ENCODE data around the gene DCST2.
"Not testable (repeated sequence)": the region's sequence is repeated elsewhere in the genome, so short reads cannot be mapped to it uniquely, and the experiment has no call there.

Gene DCST2

DNA sequence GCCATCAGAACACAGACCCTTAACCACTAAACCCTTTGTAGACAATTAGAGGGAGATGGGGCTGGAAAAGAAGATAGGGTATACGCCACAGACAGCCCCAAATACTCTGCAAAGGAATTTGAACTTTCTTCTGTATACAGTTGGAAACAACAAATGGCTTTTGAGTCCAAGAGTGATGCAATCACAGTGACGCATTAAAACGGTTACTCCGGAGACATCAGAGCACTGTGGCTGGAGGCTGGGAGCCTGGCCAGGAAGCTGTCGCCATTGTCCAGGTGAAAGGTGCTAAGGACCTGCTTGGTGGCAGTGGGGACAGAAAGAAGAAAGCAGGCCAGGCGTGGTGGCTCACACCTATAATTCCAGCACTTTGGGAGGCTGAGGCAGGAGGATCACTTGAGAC is 46.3 kb downstream of the DCST2 start:
- TF ChIP-seq POLR2AphosphoS5 (IDR thresholded peaks at IDR 0.05; ENCODE audit: low read depth), result 0 out of 2 replicates have a peak, but pooled peaks have one; percentile 23
- TF ChIP-seq, protein P1, sequence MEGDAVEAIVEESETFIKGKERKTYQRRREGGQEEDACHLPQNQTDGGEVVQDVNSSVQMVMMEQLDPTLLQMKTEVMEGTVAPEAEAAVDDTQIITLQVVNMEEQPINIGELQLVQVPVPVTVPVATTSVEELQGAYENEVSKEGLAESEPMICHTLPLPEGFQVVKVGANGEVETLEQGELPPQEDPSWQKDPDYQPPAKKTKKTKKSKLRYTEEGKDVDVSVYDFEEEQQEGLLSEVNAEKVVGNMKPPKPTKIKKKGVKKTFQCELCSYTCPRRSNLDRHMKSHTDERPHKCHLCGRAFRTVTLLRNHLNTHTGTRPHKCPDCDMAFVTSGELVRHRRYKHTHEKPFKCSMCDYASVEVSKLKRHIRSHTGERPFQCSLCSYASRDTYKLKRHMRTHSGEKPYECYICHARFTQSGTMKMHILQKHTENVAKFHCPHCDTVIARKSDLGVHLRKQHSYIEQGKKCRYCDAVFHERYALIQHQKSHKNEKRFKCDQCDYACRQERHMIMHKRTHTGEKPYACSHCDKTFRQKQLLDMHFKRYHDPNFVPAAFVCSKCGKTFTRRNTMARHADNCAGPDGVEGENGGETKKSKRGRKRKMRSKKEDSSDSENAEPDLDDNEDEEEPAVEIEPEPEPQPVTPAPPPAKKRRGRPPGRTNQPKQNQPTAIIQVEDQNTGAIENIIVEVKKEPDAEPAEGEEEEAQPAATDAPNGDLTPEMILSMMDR (IDR thresholded peaks at IDR 0.05; ENCODE audit: insufficient read depth, low read length), result no peak
- no peak for TF ChIP-seq GABPA (IDR thresholded peaks at IDR 0.05; ENCODE audit: low read depth)
- no peak overlapping the region for H3K27ac ChIP-seq (replicated peaks)
- H3K27me3 ChIP-seq (ENCODE audit: insufficient read depth, poor library complexity, severe bottlenecking), result no peaks in the 10 kb centered on the region
- peak in 1 of 2 experiments; percentile 41 for DNase-seq (ENCODE audit: low read depth in 1 of 2, low spot score in 1 of 2)
- no peak overlapping the region for H3K4me3 ChIP-seq (replicated peaks; ENCODE audit: insufficient read depth, low read length)

DNA sequence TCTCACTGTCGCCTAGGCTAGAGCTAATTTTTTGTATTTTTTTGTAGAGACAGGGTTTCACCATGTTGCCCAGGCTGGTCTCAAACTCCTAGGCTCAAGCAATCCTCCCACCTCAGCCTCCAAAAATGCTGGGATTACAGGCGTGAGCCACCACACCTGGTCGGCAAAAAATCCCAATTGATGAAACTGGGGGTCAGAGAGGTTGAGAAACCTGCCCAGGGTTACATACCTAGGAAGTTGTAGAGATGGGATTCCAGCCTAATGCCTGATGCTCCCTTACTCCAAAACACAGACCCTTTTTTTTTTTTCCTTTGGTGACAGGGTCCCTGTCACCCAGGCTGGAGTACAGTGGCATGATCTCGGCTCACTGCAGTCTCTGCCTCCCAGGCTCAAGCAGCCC is 46.8 kb downstream of the DCST2 start:
- H3K27ac ChIP-seq (replicated peaks); DNase-seq (ENCODE audit: low read depth in 1 of 2, low spot score in 1 of 2); H3K27me3 ChIP-seq (ENCODE audit: insufficient read depth, poor library complexity, severe bottlenecking); H3K4me3 ChIP-seq (replicated peaks; ENCODE audit: insufficient read depth, low read length): not testable (repeated sequence)

DNA sequence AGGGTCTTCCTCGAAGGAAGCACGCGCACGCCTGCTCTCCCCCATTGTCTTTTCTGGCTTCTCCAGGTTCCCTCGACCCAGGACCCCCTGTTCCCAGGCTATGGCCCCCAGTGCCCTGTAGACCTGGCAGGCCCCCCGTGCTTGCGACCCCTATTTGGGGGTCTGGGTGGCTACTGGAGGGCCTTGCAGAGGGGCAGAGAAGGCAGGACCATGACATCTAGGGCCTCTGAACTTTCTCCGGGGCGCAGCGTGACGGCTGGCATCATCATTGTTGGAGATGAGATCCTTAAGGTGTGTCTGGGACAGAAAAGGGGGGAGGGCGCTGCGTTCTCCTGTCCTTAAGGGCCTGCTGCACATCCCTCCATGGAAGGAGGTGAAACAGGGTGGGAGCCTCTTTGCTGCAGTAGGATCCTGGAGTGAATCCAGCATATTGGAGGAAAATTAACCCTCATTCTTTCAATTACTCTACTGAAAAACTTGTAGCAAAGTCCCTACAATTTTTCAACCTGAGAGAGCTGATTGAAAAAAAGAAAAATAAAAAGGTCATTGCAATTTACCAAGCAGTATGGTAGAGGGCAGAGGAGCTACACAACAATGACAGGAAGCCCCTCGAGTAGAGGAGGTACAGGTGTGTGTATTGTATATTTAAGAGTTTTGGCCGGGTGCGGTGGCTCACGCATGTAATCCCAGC is 49.7 kb downstream of the DCST2 start:
- no peak for DNase-seq (ENCODE audit: low read depth in 1 of 2, low spot score in 1 of 2)
- TF ChIP-seq, protein P1 (IDR thresholded peaks at IDR 0.05; ENCODE audit: insufficient read depth, low read length), result no peak
- TF ChIP-seq SPI1 (IDR thresholded peaks at IDR 0.05; ENCODE audit: borderline replicate concordance, low read depth), result no peak
- Histone ChIP-seq H3K27ac (replicated peaks) (peak overlapping the region; percentile 66), H3K27me3 (ENCODE audit: insufficient read depth, poor library complexity, severe bottlenecking) (no peaks in the 10 kb centered on the region), H3K4me3 (replicated peaks; ENCODE audit: insufficient read depth, low read length) (peak overlapping the region; percentile 83)

- Histone ChIP-seq H3K27me3 (ENCODE audit: insufficient read depth, poor library complexity, severe bottlenecking) (no peaks in the 10 kb centered on the region), H3K27ac (replicated peaks) (peak within 1 kb of the TSS; percentile 69), H3K4me3 (replicated peaks; ENCODE audit: insufficient read depth, low read length) (peak within 1 kb of the TSS; percentile 83)
- TF ChIP-seq REST (IDR thresholded peaks at IDR 0.05; ENCODE audit: insufficient replicate concordance, low read depth) (no peak), SPI1 (IDR thresholded peaks at IDR 0.05; ENCODE audit: borderline replicate concordance, low read depth) (peak; percentile 46; the same call in 1 of the 2 replicates), GABPA (IDR thresholded peaks at IDR 0.05; ENCODE audit: low read depth) (peak; percentile 91), POLR2AphosphoS5 (IDR thresholded peaks at IDR 0.05; ENCODE audit: low read depth) (peak; percentile 37; the same call in 1 of the 2 replicates)
- TF ChIP-seq, protein P1 (IDR thresholded peaks at IDR 0.05; ENCODE audit: insufficient read depth, low read length), result no peak
- DNase-seq (ENCODE audit: low read depth in 1 of 2, low spot score in 1 of 2), result peak; percentile 100
Observed at GRCh38 chr1:154982897-154983648, 50.5 kb downstream of the DCST2 start, which contains the start of gene FLAD1. FLAD1 (plus strand) TSS chr1:154983344; CDS start chr1:154983695, 351 bp downstream.

DNA sequence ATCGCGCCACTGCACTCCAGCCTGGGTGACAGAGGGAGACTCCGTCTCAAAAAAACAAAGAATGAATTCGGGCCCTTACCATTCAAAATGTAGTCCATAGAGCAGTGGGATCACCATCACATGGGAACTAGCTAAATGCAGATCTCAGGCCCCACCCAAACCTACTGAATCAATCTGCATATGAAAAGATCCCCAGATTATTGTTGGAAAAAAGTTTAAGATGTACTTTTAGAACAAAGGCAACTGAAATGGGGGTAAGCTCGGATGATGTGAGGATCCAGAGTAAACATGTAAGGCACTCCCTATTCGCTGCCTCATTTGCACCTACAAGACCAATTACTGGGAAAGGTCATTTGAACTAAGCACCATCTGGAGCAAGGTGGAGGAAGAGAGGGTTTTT is 51.2 kb downstream of the DCST2 start:
- Histone ChIP-seq H3K4me3 (replicated peaks; ENCODE audit: insufficient read depth, low read length) (peak overlapping the region; percentile 83), H3K27ac (replicated peaks) (peak overlapping the region; percentile 69), H3K27me3 (ENCODE audit: insufficient read depth, poor library complexity, severe bottlenecking) (no peaks in the 10 kb centered on the region)
- TF ChIP-seq SPI1 (IDR thresholded peaks at IDR 0.05; ENCODE audit: borderline replicate concordance, low read depth), result no peak
- TF ChIP-seq, protein P1 (IDR thresholded peaks at IDR 0.05; ENCODE audit: insufficient read depth, low read length), result no peak
- TF ChIP-seq POLR2AphosphoS5 (IDR thresholded peaks at IDR 0.05; ENCODE audit: low read depth), result no peak
- TF ChIP-seq GABPA (IDR thresholded peaks at IDR 0.05; ENCODE audit: low read depth), result no peak
- DNase-seq (ENCODE audit: low read depth in 1 of 2, low spot score in 1 of 2), result no peak
